ENCODE results near the gene GABBR1.

Gene GABBR1

DNA sequence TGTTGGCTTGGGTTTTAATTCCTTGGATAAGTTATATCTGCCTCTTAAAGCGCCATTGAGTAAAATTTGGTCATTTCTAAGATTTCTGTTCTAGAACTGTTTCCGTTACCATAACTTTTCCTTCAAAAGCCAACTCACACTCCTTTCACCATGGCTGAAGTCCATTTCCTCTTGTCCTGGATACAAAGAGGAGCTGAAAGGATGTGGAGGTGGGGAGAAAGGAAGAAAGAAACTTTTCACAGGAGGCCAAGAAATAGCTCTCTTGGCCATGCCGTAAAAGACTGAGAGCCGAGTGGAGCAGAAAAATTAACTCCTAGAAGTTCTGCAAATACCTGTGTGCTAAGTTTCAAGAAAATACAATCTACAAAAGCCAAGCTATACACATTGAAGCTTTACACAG is 21.6 kb downstream of the GABBR1 start:
- Histone ChIP-seq H3K4me3 (ENCODE audit: low read depth, low read length) (no peak overlapping the region), H3K4me1 (ENCODE audit: control insufficient read depth, insufficient read depth, low read length) (no peaks in the 10 kb centered on the region), H3K27ac (ENCODE audit: extremely low read depth, low read depth, low read length) (no peak overlapping the region), H3K9me3 (ENCODE audit: control insufficient read depth, insufficient read depth, low read depth, low read length) (no peaks in the 10 kb centered on the region), H3K36me3 (ENCODE audit: control insufficient read depth in 2 of 2, insufficient read depth in 1 of 2, low read length in 2 of 2) (peaks cover 61 to 89% of the 10 kb centered on the region in 2 experiments)
- TF ChIP-seq ZBTB1 (tag by site-specific recombination; IDR thresholded peaks at IDR 0.05) (no peak), ZNF561 (tag by site-specific recombination; IDR thresholded peaks at IDR 0.05; ENCODE audit: borderline replicate concordance) (no peak), OSR2 (tag by site-specific recombination; IDR thresholded peaks at IDR 0.05) (no peak), ZNF658 (tag by site-specific recombination; IDR thresholded peaks at IDR 0.05) (no peak), KLF7 (tag by site-specific recombination; IDR thresholded peaks at IDR 0.05; ENCODE audit: borderline replicate concordance) (no peak), GFI1B (tag by site-specific recombination; IDR thresholded peaks at IDR 0.05) (no peak), ZNF549 (tag by site-specific recombination; IDR thresholded peaks at IDR 0.05) (no peak), TCF7L2 (IDR thresholded peaks at IDR 0.05; ENCODE audit: borderline replicate concordance, low read depth, low read length) (no peak), GLI4 (tag by site-specific recombination; IDR thresholded peaks at IDR 0.05) (no peak), ZNF2 (tag by site-specific recombination; IDR thresholded peaks at IDR 0.05) (no peak), ZNF394 (tag by site-specific recombination; IDR thresholded peaks at IDR 0.05; ENCODE audit: borderline replicate concordance) (no peak)
- TF ChIP-seq, protein P1, sequence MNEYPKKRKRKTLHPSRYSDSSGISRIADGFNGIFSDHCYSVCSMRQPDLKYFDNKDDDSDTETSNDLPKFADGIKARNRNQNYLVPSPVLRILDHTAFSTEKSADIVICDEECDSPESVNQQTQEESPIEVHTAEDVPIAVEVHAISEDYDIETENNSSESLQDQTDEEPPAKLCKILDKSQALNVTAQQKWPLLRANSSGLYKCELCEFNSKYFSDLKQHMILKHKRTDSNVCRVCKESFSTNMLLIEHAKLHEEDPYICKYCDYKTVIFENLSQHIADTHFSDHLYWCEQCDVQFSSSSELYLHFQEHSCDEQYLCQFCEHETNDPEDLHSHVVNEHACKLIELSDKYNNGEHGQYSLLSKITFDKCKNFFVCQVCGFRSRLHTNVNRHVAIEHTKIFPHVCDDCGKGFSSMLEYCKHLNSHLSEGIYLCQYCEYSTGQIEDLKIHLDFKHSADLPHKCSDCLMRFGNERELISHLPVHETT (tag by site-specific recombination; IDR thresholded peaks at IDR 0.05) = no peak
- TF ChIP-seq, protein P2, sequence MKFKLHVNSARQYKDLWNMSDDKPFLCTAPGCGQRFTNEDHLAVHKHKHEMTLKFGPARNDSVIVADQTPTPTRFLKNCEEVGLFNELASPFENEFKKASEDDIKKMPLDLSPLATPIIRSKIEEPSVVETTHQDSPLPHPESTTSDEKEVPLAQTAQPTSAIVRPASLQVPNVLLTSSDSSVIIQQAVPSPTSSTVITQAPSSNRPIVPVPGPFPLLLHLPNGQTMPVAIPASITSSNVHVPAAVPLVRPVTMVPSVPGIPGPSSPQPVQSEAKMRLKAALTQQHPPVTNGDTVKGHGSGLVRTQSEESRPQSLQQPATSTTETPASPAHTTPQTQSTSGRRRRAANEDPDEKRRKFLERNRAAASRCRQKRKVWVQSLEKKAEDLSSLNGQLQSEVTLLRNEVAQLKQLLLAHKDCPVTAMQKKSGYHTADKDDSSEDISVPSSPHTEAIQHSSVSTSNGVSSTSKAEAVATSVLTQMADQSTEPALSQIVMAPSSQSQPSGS (tag by site-specific recombination; IDR thresholded peaks at IDR 0.05; ENCODE audit: low read depth) = no peak
- TF ChIP-seq, protein P3, sequence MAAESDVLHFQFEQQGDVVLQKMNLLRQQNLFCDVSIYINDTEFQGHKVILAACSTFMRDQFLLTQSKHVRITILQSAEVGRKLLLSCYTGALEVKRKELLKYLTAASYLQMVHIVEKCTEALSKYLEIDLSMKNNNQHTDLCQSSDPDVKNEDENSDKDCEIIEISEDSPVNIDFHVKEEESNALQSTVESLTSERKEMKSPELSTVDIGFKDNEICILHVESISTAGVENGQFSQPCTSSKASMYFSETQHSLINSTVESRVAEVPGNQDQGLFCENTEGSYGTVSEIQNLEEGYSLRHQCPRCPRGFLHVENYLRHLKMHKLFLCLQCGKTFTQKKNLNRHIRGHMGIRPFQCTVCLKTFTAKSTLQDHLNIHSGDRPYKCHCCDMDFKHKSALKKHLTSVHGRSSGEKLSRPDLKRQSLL (tag by site-specific recombination; IDR thresholded peaks at IDR 0.05) = no peak
- ChIA-PET CTCF (interaction anchor here (0.6 to 2.7 kb wide), 5 partner anchors 12 to 85 kb away, joined by 3 to 12 read pairs (median 3); no protein-coding TSS in a partner anchor), POLR2A (interaction anchor here (1.5 to 1.6 kb wide), 2 partner anchors 12 to 17 kb away, joined by 3 to 5 read pairs; no protein-coding TSS in a partner anchor)

DNA sequence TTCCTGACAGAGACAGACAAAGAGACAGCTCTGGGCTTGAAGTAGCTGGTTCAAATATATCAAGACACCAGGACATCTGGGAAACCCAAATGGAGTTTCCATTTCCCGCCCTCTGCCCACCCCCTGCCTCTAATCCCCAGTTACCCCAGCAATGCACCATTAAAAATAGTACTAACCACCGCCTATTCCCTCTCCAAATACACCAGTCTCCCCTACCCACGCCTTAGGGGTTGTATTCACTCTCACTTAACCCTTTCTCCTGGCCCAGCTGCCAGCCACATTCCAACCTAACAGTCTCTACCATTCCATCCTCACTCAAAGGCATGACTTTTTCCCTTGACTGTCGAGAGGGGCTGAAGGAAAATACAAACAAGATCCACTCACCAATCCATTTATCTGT is 22.4 kb downstream of the GABBR1 start:
- Histone ChIP-seq H3K27ac (ENCODE audit: extremely low read depth, low read depth, low read length) (no peak overlapping the region), H3K9me3 (ENCODE audit: control insufficient read depth, insufficient read depth, low read depth, low read length) (no peaks in the 10 kb centered on the region), H3K4me3 (ENCODE audit: low read depth, low read length) (no peak overlapping the region), H3K36me3 (ENCODE audit: control insufficient read depth in 2 of 2, insufficient read depth in 1 of 2, low read length in 2 of 2) (peaks cover 63 to 96% of the 10 kb centered on the region in 2 experiments), H3K4me1 (ENCODE audit: control insufficient read depth, insufficient read depth, low read length) (no peaks in the 10 kb centered on the region)
- POLR2A ChIA-PET = interaction anchor here (1.5 to 1.6 kb wide), 2 partner anchors 11 to 18 kb away, joined by 3 to 5 read pairs; no protein-coding TSS in a partner anchor
- TF ChIP-seq ZFP41 (tag by site-specific recombination; IDR thresholded peaks at IDR 0.05; ENCODE audit: borderline replicate concordance) (no peak), RBAK (tag by site-specific recombination; IDR thresholded peaks at IDR 0.05) (no peak), SP7 (tag by site-specific recombination; IDR thresholded peaks at IDR 0.05) (no peak), ZNF544 (tag by site-specific recombination; IDR thresholded peaks at IDR 0.05) (no peak), ZNF157 (tag by site-specific recombination; IDR thresholded peaks at IDR 0.05) (no peak), ZNF366 (tag by site-specific recombination; conservative IDR thresholded peaks at IDR 0.05) (no peak), ZNF341 (tag by site-specific recombination; IDR thresholded peaks at IDR 0.05; ENCODE audit: low read depth) (no peak), ZNF514 (tag by site-specific recombination; IDR thresholded peaks at IDR 0.05) (no peak), ZNF830 (tag by site-specific recombination; IDR thresholded peaks at IDR 0.05; ENCODE audit: low read depth) (no peak), ZNF623 (tag by site-specific recombination; IDR thresholded peaks at IDR 0.05) (no peak), SP2 (tag by site-specific recombination; IDR thresholded peaks at IDR 0.05) (no peak), GFI1B (tag by site-specific recombination; IDR thresholded peaks at IDR 0.05) (no peak), SP3 (tag by site-specific recombination; IDR thresholded peaks at IDR 0.05) (no peak)
- TF ChIP-seq, protein P2 (tag by site-specific recombination; IDR thresholded peaks at IDR 0.05; ENCODE audit: low read depth) = no peak
- CTCF ChIA-PET = interaction anchor here (0.6 to 2.7 kb wide), 2 partner anchors 18 to 43 kb away, joined by 3 to 12 read pairs; no protein-coding TSS in a partner anchor

Measured in HEK293 (cell line).